H1 (cell line): ENCODE measurements around the gene EZH2. TPM values are rescaled to one million over a fixed set of nuclear protein-coding genes. Genes with fewer than 3 reads are reported as not detected.

Experiments used
- CTCF ChIA-PET: fragments of 300-600 bp; sonication (Branson Sonifier 250); formaldehyde crosslinking; loops from one replicate; lab custom pipeline; 2021; ENCODE audit not compliant: partially characterized antibody; lab: Charles Lee
- POLR2A ChIA-PET: fragments of 300-600 bp; sonication (Branson Sonifier 250); formaldehyde crosslinking; loops from one replicate; lab custom pipeline; 2021; ENCODE audit warnings: inconsistent platforms; ENCODE audit not compliant: partially characterized antibody; lab: Charles Lee
- DNase-seq, 2 experiments: peaks; one replicate each; pipeline versions ENCODE4 v3.0.0 to v3.0.0-alpha.2; 2010 to 2022; ENCODE audit warnings: low spot score in 2 of 2, low read depth in 1 of 2, mixed read lengths in 1 of 2
- FAIRE-seq: peaks from 2 replicates; lab custom pipeline; 2011; peaks lifted over from hg19 to GRCh38; lab: Jason Lieb, UNC
- H2AFZ ChIP-seq: 2 replicates; pipeline ENCODE4 v1.8.1; 2012; ENCODE audit warnings: low read length, inconsistent platforms
- H2AK5ac ChIP-seq: 2 replicates; pipeline ENCODE4 v1.6.1; 2013; ENCODE audit warnings: low read depth, low read length
- H2BK120ac ChIP-seq: replicated peaks from 2 replicates; pipeline ENCODE3; 2013; ENCODE audit warnings: low read depth, low read length, inconsistent platforms
- H2BK12ac ChIP-seq: 2 replicates; pipeline ENCODE4 v1.6.1; 2013; ENCODE audit warnings: low read depth, low read length
- H2BK15ac ChIP-seq: 2 replicates; pipeline ENCODE4 v1.6.1; 2013; ENCODE audit warnings: low read length
- H2BK20ac ChIP-seq: 2 replicates; pipeline ENCODE4 v1.6.1; 2013; ENCODE audit warnings: low read length
- H2BK5ac ChIP-seq: 2 replicates; pipeline ENCODE4 v1.6.1; 2013; ENCODE audit warnings: low read depth, low read length
- H3K14ac ChIP-seq: 2 replicates; pipeline ENCODE4 v1.6.1; 2013; ENCODE audit warnings: inconsistent platforms; ENCODE audit not compliant: insufficient read length
- H3K18ac ChIP-seq: 2 replicates; pipeline ENCODE4 v1.6.1; 2013; ENCODE audit warnings: low read length; ENCODE audit errors: extremely low read depth
- H3K23ac ChIP-seq: 2 replicates; pipeline ENCODE4 v1.6.1; 2013; ENCODE audit warnings: inconsistent platforms; ENCODE audit not compliant: insufficient read length
- H3K23me2 ChIP-seq: 2 replicates; pipeline ENCODE4 v1.6.1; 2013; ENCODE audit warnings: low read depth, low read length
- H3K27ac ChIP-seq: 2 replicates; pipeline ENCODE4 v1.6.1; 2011; ENCODE audit warnings: low read depth, low read length, inconsistent platforms
- H3K27me3 ChIP-seq, 4 experiments: replicated peaks in 1 of 4; 1 replicate in 1 of 4; 2 replicates in 3 of 4; pipeline versions ENCODE4 v1.6.1 to v1.8.1; 2011 to 2013; ENCODE audit warnings: low read length in 3 of 4, mild to moderate bottlenecking in 3 of 4, inconsistent platforms in 2 of 4, mixed read lengths in 2 of 4, moderate library complexity in 1 of 4; ENCODE audit not compliant: control insufficient read depth in 3 of 4, insufficient read depth in 3 of 4; ENCODE audit errors: extremely low read depth in 1 of 4
- H3K36me3 ChIP-seq, 4 experiments: 2 replicates each; pipeline versions ENCODE4 v1.6.1 to v1.8.1; 2011 to 2013; ENCODE audit warnings: mild to moderate bottlenecking in 4 of 4, low read length in 3 of 4, moderate library complexity in 2 of 4, control low read depth in 1 of 4, inconsistent platforms in 1 of 4; ENCODE audit not compliant: insufficient read depth in 4 of 4, control insufficient read depth in 2 of 4
- H3K4ac ChIP-seq: replicated peaks from 2 replicates; pipeline ENCODE3; 2013; ENCODE audit warnings: low read length, low read depth, mixed read lengths, inconsistent platforms; ENCODE audit not compliant: insufficient read length
- H3K4me1 ChIP-seq, 4 experiments: replicated peaks in 1 of 4; 1 replicate in 1 of 4; 2 replicates in 3 of 4; pipeline versions ENCODE4 v1.6.1 to v1.8.1; 2011 to 2013; ENCODE audit warnings: low read length in 3 of 4, inconsistent platforms in 2 of 4, mixed read lengths in 1 of 4; ENCODE audit not compliant: insufficient read depth in 4 of 4, control insufficient read depth in 3 of 4
- H3K4me2 ChIP-seq, 2 experiments: 2 replicates each; pipeline versions ENCODE4 v1.6.1 to v1.8.1; 2011 to 2013; ENCODE audit warnings: low read depth in 2 of 2, low read length in 2 of 2, control low read depth in 1 of 2, inconsistent platforms in 1 of 2, mild to moderate bottlenecking in 1 of 2; ENCODE audit not compliant: insufficient read depth in 1 of 2
- H3K4me3 ChIP-seq, 4 experiments: fragments of 200-600, 300-600 bp in 1 of 4; sonication (generic), shearing (Covaris generic), sonication (Bioruptor Twin) in 1 of 4; 2 replicates each; pipeline versions ENCODE4 v1.5.1 to v1.8.1; 2011 to 2016; ENCODE audit warnings: low read length in 4 of 4, low read depth in 3 of 4, control low read depth in 2 of 4, inconsistent platforms in 2 of 4, mild to moderate bottlenecking in 2 of 4, mixed read lengths in 1 of 4, moderate library complexity in 1 of 4; ENCODE audit not compliant: insufficient read depth in 2 of 4; ENCODE audit errors: extremely low read depth in 1 of 4
- H3K56ac ChIP-seq: replicated peaks from 2 replicates; pipeline ENCODE3; 2013; ENCODE audit warnings: low read depth, mild to moderate bottlenecking, mixed read lengths, low read length, inconsistent platforms; ENCODE audit not compliant: insufficient read length
- H3K79me1 ChIP-seq: 2 replicates; pipeline ENCODE4 v1.6.1; 2013; ENCODE audit warnings: low read depth, low read length, control low read depth
- H3K79me2 ChIP-seq, 2 experiments: 2 replicates each; pipeline versions ENCODE4 v1.6.1 to v1.8.1; 2012 to 2013; ENCODE audit warnings: low read length in 2 of 2, mild to moderate bottlenecking in 2 of 2, inconsistent platforms in 1 of 2; ENCODE audit not compliant: insufficient read depth in 2 of 2, control insufficient read depth in 1 of 2
- H3K9ac ChIP-seq, 4 experiments: replicated peaks in 1 of 4; 1 replicate in 1 of 4; 2 replicates in 3 of 4; pipeline versions ENCODE4 v1.6.1 to v1.8.1; 2011 to 2013; ENCODE audit warnings: low read depth in 3 of 4, low read length in 3 of 4, control low read depth in 2 of 4, mild to moderate bottlenecking in 2 of 4, moderate library complexity in 2 of 4, inconsistent platforms in 1 of 4; ENCODE audit errors: extremely low read depth in 1 of 4
- H3K9me3 ChIP-seq, 2 experiments: 2 replicates each; pipeline versions ENCODE4 v1.6.1 to v1.8.1; 2012 to 2013; ENCODE audit warnings: mild to moderate bottlenecking in 2 of 2, moderate library complexity in 2 of 2, control low read depth in 1 of 2, inconsistent platforms in 1 of 2, low read depth in 1 of 2, low read length in 1 of 2, mixed read lengths in 1 of 2; ENCODE audit not compliant: insufficient read depth in 2 of 2
- H4K20me1 ChIP-seq, 2 experiments: replicated peaks in 1 of 2; 2 replicates each; pipeline versions ENCODE3 to v1.8.1; 2011 to 2013; ENCODE audit warnings: inconsistent platforms in 2 of 2, low read length in 2 of 2, mild to moderate bottlenecking in 1 of 2; ENCODE audit not compliant: insufficient read depth in 2 of 2, control insufficient read depth in 1 of 2
- H4K5ac ChIP-seq: 2 replicates; pipeline ENCODE4 v1.6.1; 2013; ENCODE audit warnings: low read length, low read depth, mixed read lengths, inconsistent platforms; ENCODE audit not compliant: insufficient read length
- H4K8ac ChIP-seq: 2 replicates; pipeline ENCODE4 v1.8.0; 2013; ENCODE audit warnings: mild to moderate bottlenecking, moderate library complexity, low read length, inconsistent platforms; ENCODE audit not compliant: insufficient read depth; ENCODE audit errors: extremely low read depth
- H4K91ac ChIP-seq: replicated peaks from 2 replicates; pipeline ENCODE3; 2013; ENCODE audit warnings: low read length, mixed read lengths, inconsistent platforms; ENCODE audit not compliant: insufficient read length
- EGR1 ChIP-seq: IDR thresholded peaks from 2 replicates; pipeline ENCODE4 v1.6.1; 2011; ENCODE audit warnings: low read depth, low read length, borderline replicate concordance
- FOSL1 ChIP-seq: IDR thresholded peaks from 2 replicates; pipeline ENCODE4 v1.6.1; 2011; ENCODE audit warnings: mild to moderate bottlenecking, low read depth, low read length, moderate library complexity; ENCODE audit not compliant: insufficient read depth
- GTF2F1 ChIP-seq: IDR thresholded peaks from 2 replicates; pipeline ENCODE4 v1.6.1; 2012; ENCODE audit warnings: low read depth, low read length, improper control_type of control experiment, borderline replicate concordance
- MAFK ChIP-seq: IDR thresholded peaks from 2 replicates; pipeline ENCODE4 v1.6.1; 2012; ENCODE audit warnings: low read depth, mild to moderate bottlenecking, improper control_type of control experiment, low read length
- PHF8 ChIP-seq: fragments of 200-600 bp; sonication (generic); conservative IDR thresholded peaks from 2 replicates; pipeline ENCODE4 v1.7.1; 2012; ENCODE audit warnings: low read depth, mild to moderate bottlenecking, inconsistent platforms, low read length, moderate library complexity
- RBBP5 ChIP-seq: IDR thresholded peaks from 2 replicates; pipeline ENCODE4 v1.7.1; 2012; ENCODE audit warnings: low read depth, mild to moderate bottlenecking, inconsistent platforms, low read length, moderate library complexity, borderline replicate concordance
- RFX5 ChIP-seq: IDR thresholded peaks from 2 replicates; pipeline ENCODE4 v1.6.1; 2011; ENCODE audit warnings: low read depth, low read length, improper control_type of control experiment, borderline replicate concordance
- RNF2 ChIP-seq: fragments of 200-900, 300-1000 bp; sonication (generic); IDR thresholded peaks from 2 replicates; pipeline ENCODE4 v1.7.1; 2016; ENCODE audit warnings: borderline replicate concordance, low read depth, mild to moderate bottlenecking, antibody characterized with exemption, low read length; ENCODE audit not compliant: poor library complexity, severe bottlenecking; ENCODE audit errors: missing control alignments
- SIN3A ChIP-seq, 2 experiments: IDR thresholded peaks in 1 of 2; conservative IDR thresholded peaks in 1 of 2; 2 replicates each; pipeline ENCODE4 v1.6.1; 2011 to 2012; ENCODE audit warnings: low read length in 2 of 2, improper control_type of control experiment in 1 of 2, low read depth in 1 of 2, mild to moderate bottlenecking in 1 of 2
- SP4 ChIP-seq: IDR thresholded peaks from 2 replicates; pipeline ENCODE4 v1.6.1; 2012; ENCODE audit warnings: low read length, inconsistent platforms
- WGBS, 2 experiments: shearing (Covaris generic) in 1 of 2; methylation state at CpG; one replicate each; pipeline versions ENCODE4 v1.1.6 to v1.1.7; 2013 to 2015; ENCODE audit warnings: low lambda C conversion rate in 2 of 2, mixed read lengths in 2 of 2, inconsistent platforms in 1 of 2, low coverage in 1 of 2, missing lambda C conversion rate in 1 of 2; ENCODE audit not compliant: insufficient replicate concordance in 2 of 2, insufficient coverage in 1 of 2, insufficient read length in 1 of 2; ENCODE audit errors: extremely low coverage in 1 of 2, missing lambda C conversion rate in 1 of 2; 5-methylcytosine and 5-hydroxymethylcytosine counted together
- polyA plus RNA-seq, 7 experiments: library from polyadenylated mRNA; depleted of rRNA in 3 of 7; stranded (reverse) in 5 of 7; unstranded in 2 of 7; fragments of >200 nt in 5 of 7; fragments of 200-250 nt in 2 of 7; gene quantifications; 1 replicate in 5 of 7; 2 replicates in 1 of 7; 4 replicates in 1 of 7; pipeline versions ENCODE4 v1.2.1 to v1.2.3, GENCODE V29; 2011 to 2013; ENCODE audit warnings: missing spikeins in 2 of 7, mixed read lengths in 2 of 7
- total RNA-seq: library from RNA; stranded (reverse); fragmentation: NEBNext Ultra II Directional; extraction: Animal tissue kit (Norgen Biotek cat#: 25700); gene quantifications from 2 replicates; pipeline ENCODE4 v1.2.1, GENCODE V29; 2021
- TF ChIP-seq, protein P1 (sequence below), 3 experiments: IDR thresholded peaks; 1 replicate in 2 of 3; 2 replicates in 1 of 3; pipeline versions ENCODE4 v1.5.1 to v1.6.1; 2011; ENCODE audit warnings: low read length in 3 of 3, mild to moderate bottlenecking in 3 of 3, inconsistent platforms in 2 of 3, low read depth in 1 of 3, moderate library complexity in 1 of 3; ENCODE audit not compliant: insufficient read depth in 1 of 3; ENCODE audit errors: control extremely low read depth in 1 of 3

Gene EZH2
- total and polyA plus RNA-seq, 2 of the 8 experiments (the other 6 are each of a cell fraction or from before 2014, with no cell fraction given) = 28.9 to 49.0 TPM

DNA sequence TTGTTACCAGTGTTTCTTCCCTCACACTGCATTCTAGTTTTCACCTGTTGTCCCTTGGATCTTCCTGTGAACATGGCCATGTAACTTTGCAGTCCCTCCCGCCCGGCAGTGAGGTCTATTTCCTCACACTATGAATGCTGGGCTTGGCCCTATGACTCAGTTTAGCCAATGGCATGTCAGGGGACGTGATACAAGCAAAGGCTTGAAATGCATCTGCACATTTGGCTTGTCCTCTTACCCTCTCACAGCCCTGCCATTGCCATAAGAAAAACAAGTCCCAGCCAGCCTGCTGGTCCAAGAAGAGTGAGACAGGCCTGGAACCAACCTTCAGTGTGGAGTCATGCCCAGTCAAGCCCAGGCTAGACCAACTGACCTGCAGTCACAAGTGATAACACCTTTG lies 17.1 kb upstream of the EZH2 start:
- no peak overlapping the region for H4K91ac ChIP-seq
- no peaks in the 10 kb centered on the region for H3K27me3 ChIP-seq
- H2BK12ac ChIP-seq = no peak overlapping the region
- DNase-seq = peak in 1 of 2 experiments; percentile 41
- H2BK20ac ChIP-seq = no peak overlapping the region
- no peaks in the 10 kb centered on the region for H3K9me3 ChIP-seq
- peak overlapping the region; percentile 96 for H2AFZ ChIP-seq
- H2BK15ac ChIP-seq = no peak overlapping the region
- no peak overlapping the region for H4K8ac ChIP-seq
- H4K5ac ChIP-seq = no peak overlapping the region
- POLR2A ChIA-PET = no interaction called here
- no peaks in the 10 kb centered on the region for H4K20me1 ChIP-seq
- CTCF ChIA-PET = no interaction called here
- no peaks in the 10 kb centered on the region; a peak in 1 of 8 replicates for H3K36me3 ChIP-seq
- H3K14ac ChIP-seq = peak overlapping the region; percentile 58
- H3K23ac ChIP-seq = no peak overlapping the region
- H3K4me1 ChIP-seq = no peaks in the 10 kb centered on the region; a peak in 1 of 7 replicates
- H3K4ac ChIP-seq = no peak overlapping the region
- no peak overlapping the region for H3K4me3 ChIP-seq
- H3K56ac ChIP-seq = no peak overlapping the region
- no peak overlapping the region for H2BK5ac ChIP-seq
- H3K79me1 ChIP-seq = no peaks in the 10 kb centered on the region; the same call in 1 of the 2 replicates
- H3K27ac ChIP-seq = no peak overlapping the region
- no peak overlapping the region for H3K18ac ChIP-seq
- H3K79me2 ChIP-seq = no peaks in the 10 kb centered on the region
- no peak for FAIRE-seq
- no peak overlapping the region for H3K9ac ChIP-seq
- no peak overlapping the region for H3K4me2 ChIP-seq
- H3K23me2 ChIP-seq = no peaks in the 10 kb centered on the region
- WGBS, 2 experiments = 91% methylated on average over 3 of the region's 3 CpGs; no CpG with 5 or more reads in 1 of the 2 experiments
- H2AK5ac ChIP-seq = no peak overlapping the region
- H2BK120ac ChIP-seq = no peak overlapping the region
- TF ChIP-seq GTF2F1 (no peak), RBBP5 (no peak), RNF2 (no peak), FOSL1 (no peak), RFX5 (no peak), SP4 (no peak), SIN3A (conservative IDR thresholded peaks at IDR 0.05 in 1 of 2, IDR thresholded peaks at IDR 0.05 in 1 of 2; ENCODE audit: low read depth in 1 of 2, low read length in 2 of 2) (no peak), EGR1 (no peak), PHF8 (no peak), MAFK (no peak)
- TF ChIP-seq, protein P1, sequence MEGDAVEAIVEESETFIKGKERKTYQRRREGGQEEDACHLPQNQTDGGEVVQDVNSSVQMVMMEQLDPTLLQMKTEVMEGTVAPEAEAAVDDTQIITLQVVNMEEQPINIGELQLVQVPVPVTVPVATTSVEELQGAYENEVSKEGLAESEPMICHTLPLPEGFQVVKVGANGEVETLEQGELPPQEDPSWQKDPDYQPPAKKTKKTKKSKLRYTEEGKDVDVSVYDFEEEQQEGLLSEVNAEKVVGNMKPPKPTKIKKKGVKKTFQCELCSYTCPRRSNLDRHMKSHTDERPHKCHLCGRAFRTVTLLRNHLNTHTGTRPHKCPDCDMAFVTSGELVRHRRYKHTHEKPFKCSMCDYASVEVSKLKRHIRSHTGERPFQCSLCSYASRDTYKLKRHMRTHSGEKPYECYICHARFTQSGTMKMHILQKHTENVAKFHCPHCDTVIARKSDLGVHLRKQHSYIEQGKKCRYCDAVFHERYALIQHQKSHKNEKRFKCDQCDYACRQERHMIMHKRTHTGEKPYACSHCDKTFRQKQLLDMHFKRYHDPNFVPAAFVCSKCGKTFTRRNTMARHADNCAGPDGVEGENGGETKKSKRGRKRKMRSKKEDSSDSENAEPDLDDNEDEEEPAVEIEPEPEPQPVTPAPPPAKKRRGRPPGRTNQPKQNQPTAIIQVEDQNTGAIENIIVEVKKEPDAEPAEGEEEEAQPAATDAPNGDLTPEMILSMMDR (IDR thresholded peaks at IDR 0.05; ENCODE audit: control extremely low read depth in 1 of 3, insufficient read depth in 1 of 3, low read depth in 1 of 3, low read length in 3 of 3) = no peak
